GM18498 (cell line): Measurements from ENCODE around the gene ARHGAP6.

Source experiments
- ATAC-seq: cut with Tn5 transposase; IDR thresholded peaks from one replicate; pipeline ENCODE4 v1.9.1; 2021; ENCODE audit warnings: mild to moderate bottlenecking, moderate library complexity; ENCODE audit not compliant: unreplicated experiment

Gene ARHGAP6

DNA sequence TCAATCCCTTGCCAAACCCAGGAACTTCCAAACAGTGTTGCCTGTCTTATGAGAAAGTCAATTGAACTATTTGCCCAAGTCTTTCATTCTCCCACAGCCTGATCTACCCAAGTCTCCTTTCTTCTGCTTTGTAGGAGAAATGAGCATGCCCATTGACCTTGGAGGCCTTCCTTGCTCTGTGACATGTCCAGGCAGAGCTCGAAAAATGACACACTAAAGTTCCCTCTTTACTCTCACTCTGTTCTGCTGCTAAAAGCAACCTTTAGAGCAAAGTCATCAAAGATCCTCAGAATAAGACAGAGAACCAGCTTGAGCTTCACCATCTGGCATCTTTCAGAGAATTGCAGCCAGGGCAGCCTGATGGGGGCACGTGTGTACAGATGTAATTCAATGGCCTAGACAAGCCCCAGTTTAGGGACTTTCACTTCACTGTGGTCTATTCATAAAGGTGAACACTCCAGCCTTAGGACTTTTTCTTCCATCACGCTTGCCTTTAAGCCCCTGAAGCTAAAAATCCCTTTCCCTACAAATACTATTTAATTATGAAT, 236.1 kb downstream of the ARHGAP6 start:
- no peak for ATAC-seq

DNA sequence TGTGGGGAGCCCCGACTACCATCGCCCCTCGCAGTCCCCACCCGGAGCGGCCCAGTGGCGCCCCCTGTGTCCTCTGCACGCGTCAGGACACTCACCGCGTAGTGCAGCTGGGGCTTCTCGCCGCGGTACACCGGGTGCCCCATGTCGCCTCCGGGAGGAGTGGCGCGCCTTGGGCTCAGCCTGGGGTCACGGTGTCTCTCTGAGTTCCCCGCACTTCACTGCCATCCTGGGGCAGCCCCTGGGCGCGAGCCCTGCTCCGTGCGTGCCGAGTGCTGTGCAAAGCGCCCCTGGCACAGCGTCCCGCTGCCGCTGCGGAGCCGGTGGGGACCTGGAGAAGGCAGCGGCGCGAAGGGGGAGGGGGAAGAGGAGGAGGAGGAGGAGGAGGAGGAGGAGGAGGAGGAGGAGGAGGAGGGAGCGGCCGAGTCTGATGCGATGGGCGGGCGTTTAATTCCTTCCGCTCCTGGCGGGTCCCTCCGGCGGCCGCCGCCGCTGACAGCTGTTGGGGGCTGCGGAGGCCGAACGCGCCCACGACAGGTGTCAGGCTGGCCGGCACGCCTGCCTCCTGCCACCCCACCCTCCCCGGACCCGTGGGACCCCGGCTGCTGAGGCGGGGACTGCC, 238.2 kb downstream of the ARHGAP6 start:
- ATAC-seq, result peak; percentile 44

DNA sequence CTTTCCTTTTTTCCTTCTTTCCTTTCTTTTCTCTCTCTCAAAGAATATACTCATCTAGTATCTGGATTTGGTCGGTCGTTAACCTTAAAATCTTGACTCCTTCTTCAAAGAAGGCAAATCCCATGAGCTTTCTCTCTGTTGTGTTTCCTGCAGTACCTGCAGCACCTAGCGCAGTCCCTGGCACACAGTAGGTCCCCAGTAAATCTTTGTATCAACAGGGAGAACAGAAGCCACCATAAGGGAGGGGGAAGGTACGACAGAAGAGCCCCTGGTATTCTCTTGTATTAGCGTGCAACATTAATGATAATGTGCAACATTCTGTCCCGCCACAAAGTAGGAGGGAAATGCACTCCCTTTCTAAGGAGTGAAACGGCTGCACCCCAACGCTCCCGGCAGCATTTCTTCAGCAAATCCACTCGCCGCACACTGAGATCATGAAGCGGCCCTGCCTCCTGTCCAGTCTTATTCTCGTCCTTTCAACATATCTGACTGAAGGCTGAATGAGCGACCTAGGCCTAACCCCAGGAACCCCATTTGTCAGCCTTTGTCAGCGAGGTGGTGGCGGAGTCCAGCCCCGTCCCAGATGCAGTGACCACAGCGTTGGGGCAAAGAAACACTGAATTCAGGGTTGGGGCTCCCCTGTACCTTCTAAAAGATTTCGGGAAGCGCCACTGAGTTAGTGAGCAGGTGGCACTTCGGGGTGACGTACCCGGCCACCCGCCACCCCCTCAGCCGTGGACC, 238.8 kb downstream of the ARHGAP6 start:
- ATAC-seq, result no peak

DNA sequence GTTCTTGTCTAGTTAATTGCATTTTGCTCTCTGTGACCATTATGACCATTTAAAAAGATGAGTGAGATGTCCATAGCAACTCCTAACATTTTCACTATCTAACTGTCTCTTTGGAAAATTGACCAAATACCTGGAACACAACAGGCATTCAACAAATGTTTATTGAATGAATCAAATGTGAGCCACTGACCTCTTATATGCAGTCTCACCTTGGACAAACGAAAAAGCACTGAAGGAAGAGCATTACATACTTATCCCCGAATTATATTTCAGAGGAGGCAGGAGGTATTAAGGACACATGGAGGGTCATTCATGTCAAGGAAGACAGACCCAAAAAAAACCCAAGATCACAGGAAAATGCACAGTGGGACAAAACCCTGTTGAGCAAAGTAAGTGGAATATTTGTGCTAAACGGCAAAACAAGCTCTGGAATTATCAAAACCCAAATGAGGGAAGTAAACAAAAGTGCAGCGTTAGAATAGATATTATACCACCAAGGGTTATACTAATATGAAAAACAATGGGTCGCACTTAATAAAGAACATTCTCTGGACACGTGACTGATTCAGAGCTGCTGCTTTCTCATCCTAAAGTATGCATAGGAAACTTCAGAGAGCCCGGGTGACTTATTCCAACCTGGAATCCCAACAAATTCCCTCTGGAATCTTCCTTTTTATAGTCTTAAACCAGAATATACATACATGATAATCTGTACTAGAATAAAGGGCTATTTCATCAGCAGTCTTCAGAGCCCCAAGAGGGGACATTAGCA, 240.6 kb downstream of the ARHGAP6 start:
- no peak for ATAC-seq

DNA sequence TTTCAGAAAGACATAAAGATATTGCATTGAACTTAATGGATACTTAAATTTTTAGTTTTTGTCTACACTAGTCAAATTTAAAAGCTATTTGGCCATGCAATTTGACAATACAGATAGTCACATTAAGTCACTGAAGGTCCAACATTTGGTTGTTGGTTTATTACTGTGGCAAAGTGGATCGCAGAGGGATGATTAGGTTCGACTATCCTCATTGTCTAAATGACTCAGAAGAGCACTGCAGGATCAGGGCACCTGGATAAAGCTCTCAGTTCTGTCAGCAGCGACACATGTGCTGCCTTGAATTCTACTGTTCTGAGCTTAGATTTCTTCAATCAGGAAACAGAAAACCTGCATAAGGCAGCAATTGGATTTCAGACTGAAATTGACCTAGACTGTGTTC, 241.8 kb downstream of the ARHGAP6 start:
- ATAC-seq, result no peak

DNA sequence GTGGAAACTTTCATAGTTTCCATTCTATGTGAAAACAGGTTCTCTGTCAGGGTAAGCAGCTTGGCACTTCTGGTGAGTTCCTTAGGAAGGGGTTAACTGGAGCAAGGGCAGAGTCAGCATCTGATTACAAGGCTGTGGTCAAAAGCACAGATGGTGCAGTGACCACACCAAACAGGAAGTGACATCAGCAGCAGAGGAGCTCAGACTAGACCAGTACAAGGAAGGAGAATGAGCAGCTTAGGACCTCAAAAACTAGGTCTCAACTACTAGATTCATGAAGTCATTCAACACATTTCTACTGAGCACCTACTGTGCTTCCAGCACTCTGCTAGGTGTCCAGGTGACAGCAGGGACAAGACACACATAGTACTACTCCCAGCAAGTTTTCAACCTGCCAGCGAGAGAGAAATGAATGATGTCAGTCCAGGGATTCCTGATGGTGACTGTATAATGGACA, 242.3 kb downstream of the ARHGAP6 start:
- ATAC-seq, result peak; percentile 92

DNA sequence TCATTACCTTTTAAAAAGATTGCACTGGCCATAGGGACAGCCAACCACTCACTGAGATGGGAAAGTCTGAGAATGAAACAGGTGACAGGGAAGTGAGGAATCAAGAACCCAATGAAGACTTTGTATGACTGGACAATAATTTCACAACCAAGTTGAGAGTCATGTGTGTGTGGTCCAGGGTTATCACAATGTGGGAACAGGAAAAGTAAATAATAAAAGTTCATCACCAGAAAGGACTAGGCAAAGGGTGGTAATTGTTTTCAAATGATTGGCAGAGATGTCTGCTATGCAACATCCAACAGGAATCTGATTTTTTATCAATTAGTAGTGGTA, 243.2 kb downstream of the ARHGAP6 start:
- no peak for ATAC-seq

DNA sequence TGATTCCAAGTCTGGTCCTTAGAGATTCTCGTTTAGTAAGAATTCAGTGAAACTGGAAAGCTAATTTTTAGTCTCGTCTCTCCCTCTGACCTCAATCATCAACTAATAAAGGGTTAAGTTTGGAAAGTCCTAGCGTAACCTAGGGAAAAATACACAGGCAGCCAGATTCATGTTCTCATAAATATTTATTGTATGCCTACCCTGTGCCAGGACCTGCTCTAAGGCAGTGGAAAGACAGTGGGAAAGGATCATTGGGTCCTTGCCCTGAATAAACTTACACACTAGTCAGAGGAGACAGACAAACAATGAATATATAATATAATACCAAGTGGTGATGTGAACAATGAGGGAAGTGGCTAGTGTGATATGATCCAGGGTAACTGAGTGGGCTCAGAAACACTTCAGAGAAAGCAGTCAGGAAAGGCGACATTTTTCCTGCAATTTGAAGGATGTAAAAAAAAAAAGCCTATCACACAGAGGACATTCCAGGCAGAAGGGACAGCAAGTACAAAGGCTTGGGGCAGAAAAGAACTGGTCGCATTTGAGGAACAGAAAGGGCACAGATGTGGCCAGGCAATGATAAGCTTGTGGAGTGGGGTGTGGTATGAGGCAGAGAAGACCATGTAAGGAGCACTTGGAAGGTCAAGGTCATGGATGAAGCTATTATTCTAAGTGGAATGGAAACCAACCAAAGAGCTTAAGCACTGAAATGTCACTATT, 243.8 kb downstream of the ARHGAP6 start:
- no peak for ATAC-seq

DNA sequence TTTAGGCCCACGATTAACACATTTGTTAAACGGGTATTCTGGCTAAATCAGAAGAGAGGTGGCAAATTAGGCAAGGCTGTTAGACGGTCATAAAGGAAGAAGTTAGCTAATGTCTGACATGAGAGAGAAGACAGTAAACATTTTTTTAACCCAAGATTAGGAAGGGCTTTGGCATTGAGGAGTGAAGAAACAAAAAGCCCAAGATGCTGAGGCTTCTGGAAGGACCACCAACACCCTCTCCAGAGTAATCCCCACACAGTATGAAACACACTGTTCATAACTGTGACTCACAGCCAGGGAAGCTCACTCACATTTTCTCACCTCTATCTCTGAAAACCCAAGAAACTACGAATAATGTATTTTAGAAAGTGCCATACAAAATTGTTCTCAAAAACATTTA, 244.9 kb downstream of the ARHGAP6 start:
- no peak for ATAC-seq

DNA sequence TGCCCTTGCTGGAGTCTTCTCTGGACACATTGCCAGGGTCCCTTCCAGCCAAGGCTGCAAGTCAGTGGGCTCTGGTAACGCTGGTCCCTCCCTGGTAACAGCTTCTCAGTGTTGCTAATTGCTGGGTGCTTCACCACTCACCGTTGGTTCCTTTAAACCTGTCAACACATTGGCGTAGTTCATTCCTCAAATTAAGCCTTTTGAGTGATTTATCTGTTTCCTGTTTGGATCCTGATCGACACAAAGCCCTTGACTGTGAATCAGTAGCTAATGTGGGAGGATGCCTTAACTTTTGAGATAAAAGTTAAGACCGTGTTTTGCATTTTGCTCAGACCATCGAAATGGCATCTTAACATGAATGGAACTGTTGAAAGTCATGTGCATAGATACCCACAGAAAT, 246.6 kb downstream of the ARHGAP6 start:
- ATAC-seq, result no peak

DNA sequence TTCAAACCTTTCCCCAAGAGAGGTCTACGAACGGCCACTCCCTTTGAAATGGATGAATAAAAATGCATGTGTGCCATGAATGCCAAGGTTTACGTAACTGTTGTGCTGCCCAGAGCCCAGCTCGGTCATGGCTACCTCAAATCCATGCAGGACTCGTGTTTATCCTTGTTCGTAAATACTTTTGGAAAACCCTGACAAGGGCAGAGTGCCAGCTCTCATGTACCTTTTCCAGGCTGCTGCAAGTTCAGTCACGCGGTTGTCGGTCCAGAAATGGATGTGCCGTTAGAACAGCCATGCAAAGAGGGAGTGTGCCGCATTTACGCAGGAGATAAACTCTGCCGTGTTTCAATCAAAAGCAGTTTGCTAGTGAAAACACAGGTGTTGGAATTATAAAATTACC, 249.1 kb downstream of the ARHGAP6 start:
- no peak for ATAC-seq

DNA sequence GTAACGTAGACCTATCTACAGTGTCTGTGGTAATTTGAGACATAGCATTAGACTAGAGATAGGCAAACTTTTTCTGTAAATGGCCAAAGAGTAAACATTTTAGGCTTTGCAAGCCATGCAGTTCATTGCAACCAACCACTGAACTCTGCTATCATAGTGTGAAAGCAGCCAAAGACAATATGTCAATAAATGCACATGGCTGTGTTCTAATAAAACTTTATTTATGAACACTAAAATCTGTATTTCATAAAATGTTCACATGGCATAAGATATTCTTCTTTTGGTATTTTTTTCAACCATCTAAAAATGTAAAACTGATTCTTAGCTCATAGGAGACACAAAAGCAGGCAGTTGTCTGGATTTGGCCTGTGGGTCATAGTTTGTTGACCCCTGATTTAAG, 251.6 kb downstream of the ARHGAP6 start:
- no peak for ATAC-seq

DNA sequence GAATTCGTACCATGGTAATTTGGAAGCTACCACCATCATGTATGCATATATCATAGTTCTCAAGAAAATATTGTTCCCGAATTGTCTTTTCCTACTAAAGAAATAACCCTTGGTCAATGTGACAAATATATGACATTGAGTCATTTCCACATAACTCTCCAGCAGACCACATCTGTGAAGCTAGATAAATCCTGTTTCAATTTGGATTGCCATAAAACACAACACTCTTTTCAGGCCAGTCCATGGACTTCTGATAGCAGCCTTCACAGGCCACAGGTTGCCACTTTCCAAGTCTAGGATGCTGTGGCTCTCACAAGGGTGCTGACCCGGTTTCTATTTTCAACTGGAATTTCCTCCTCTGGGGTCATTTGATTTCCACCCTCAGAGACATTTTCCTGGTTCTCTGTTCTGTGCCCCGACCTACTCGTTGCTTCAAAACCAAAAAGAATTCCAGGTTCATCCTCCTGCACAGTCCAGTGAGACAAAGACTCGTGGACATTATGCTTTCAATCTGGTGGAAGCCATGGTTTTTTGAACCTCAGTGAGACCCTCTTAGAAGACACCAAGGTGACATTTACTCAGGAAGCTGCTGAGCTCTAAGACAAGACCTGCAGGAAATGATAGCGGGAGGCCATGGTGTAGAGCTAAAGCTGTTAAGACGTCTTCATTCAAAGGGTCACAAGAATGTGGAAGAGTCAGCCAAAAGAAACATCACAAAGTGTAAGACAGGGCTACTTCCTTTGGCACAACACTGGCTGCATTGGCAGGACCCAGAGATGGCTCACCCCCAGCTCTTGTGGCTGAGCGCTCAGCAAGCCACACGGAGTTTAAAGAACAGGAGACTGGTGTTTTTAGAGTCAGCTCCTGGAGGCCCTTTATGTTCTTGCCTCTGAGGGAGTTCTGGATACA, 252.8 kb downstream of the ARHGAP6 start:
- no peak for ATAC-seq

DNA sequence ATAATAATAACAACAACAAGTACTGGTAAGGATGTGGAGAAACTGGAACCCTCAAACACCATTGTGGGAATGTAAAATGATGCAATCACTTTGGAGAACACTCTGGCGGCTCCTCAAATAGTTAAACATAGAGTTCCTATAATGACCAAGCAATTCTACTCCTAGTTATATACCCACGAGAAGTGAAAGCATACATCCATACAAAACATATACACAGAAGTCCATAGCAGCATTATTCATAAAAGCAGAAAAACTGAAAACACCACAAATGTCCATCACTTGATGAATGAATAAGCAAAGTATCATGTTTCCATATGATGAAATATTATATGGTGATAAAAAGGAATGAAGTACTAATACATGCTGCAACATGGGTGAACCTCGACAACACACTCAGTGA, 255.8 kb downstream of the ARHGAP6 start:
- ATAC-seq, result no peak

DNA sequence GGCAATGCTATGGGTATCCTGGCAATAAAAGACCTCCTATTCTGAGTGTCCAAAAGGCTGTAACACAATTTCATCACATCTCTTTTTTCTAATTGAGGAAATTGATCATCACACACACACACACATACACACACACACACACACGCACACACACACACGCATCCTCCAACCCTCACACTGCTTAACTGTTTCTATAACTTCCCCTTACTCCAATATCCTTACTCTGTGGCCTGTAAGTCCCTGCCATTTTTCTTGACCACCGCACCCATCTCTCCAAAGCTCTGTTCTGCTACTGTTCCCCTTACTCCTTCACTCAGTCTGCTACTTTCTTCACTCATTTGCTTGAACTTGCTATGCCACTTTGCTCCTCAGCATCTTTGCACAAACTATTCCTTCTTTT, 256.9 kb downstream of the ARHGAP6 start:
- no peak for ATAC-seq

DNA sequence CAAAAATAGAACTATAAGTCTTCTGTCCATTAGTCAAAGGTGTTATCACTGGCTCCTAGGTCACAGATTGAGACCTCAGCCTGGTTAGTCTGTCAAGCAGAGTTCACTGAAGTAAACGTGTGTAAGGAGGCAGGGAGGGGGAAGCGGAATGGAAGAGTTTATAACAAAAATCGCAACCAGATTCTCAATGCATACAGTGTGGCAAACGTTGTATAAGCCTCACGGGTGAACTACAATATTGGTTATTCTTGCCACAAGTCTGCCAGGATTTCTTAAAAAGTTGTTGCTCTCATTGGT, 257.7 kb downstream of the ARHGAP6 start:
- no peak for ATAC-seq

DNA sequence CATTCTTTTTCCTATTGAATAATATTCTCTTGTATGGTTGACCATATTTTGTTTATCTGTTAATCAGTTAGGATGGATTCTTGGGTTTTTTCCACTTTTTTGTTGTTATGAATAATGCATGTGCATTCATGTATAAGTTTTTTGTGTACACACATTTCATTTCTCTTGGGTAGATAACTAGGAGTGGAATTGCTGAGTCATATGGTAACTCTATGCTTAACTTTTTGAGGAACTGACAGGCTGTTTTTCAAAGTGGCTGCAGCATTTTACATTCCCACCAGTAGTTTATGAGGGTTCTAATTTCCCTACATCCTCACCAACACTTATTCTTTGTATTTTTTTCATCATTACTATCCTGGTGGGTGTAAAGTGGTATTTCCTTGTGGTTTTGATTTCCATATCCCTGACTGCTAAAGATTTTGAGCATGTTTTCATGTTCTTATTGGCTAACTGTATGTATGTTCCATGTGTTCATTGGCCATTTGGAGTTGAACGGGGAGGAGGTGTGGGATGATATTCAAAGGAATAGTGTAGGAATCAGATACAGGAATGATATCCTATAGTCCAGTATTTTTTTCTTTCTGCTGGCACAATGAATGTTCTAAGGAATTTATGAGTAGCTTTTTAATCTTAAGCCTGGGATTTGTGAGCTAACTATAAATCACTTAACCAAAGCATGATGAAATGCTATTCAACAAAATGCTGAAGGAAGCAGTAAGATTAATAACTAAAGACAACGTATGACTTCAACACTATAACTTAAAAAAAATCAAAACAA, 258.2 kb downstream of the ARHGAP6 start:
- ATAC-seq, result no peak

DNA sequence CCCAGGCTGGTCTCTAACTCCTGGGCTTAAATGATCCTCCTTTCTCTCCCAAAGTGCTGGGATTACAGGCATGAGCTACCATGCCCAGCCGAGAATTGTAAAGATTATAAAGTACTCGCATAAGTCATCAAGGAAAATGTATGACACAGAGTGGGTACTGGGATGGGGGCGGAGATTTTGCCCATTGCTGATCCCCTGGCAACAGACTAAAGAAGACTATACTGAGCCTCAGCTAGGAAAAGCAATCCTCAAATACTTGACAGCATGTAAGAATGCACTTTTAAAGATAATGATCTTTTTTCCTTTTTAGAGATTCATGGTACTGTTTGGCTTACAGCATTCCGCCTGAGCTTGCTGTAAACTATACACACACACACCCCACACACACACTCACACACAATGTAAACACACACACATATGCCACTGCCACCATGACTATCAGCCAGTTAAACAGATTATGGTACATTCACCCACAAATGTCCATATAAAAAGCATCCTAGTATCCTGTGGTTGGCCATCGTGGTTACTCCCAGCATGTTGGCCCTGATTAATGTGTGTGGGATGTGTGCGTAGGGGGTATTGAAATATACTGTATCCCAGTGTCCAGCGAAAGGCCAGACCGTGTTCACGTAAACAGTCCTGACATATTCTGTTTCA, 259.5 kb downstream of the ARHGAP6 start:
- no peak for ATAC-seq

DNA sequence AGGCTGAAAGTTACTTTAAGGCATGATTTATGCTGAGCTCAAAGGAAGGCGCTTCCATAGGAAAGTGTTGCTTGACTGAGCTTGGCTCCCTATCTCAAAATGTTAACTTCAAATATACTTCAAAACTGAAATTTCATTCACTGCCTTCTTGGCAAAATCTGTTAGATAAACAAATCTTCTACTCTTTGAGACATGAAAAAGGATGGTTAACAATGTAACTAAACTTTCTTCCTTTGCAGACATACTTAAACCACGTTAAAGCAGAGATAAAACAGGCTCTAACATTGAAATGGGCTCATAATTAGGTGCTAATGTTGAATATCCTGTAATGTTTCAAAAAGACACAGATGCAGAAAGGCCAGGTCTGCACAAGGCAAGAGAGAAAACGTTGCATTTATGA, 262.1 kb downstream of the ARHGAP6 start:
- ATAC-seq, result no peak
